HepG2 (cell line): Measurements from ENCODE around the gene CEP128. TPM values are rescaled to one million over a fixed set of nuclear protein-coding genes. Genes with fewer than 3 reads are reported as not detected.

ENCODE experiments used
- ATAC-seq: fragments of 200-7000 bp; cut with Tn5 transposase; 3 replicates; pipeline ENCODE4 v1.9.1; 2020; ENCODE audit warnings: mild to moderate bottlenecking, moderate library complexity
- BruUV-seq: library from RNA; stranded (reverse); fragments of 400-500 nt; replicated peaks from 2 replicates; lab custom pipeline; 2021; lab: Mats Ljungman, UMichigan
- CTCF ChIA-PET: fragments of 300-600 bp; formaldehyde crosslinking; extraction: SDS; loops from one replicate; lab custom pipeline; 2021; ENCODE audit warnings: low total read pairs, inconsistent platforms, low intra/inter-chr PET ratio; lab: Yijun Ruan, JAX
- POLR2A ChIA-PET: fragments of 350-600 bp; sonication (Branson Sonifier 250); formaldehyde crosslinking; loops from one replicate; lab custom pipeline; 2020; ENCODE audit warnings: antibody characterized with exemption, inconsistent platforms; lab: Yijun Ruan, JAX
- DNase-seq: peaks from one replicate; pipeline ENCODE4 v3.0.0-alpha.2; 2015; ENCODE audit warnings: low spot score
- FAIRE-seq: peaks from 3 replicates; lab custom pipeline; 2011; peaks lifted over from hg19 to GRCh38; lab: Jason Lieb, UNC
- H2AFZ ChIP-seq: one replicate; pipeline ENCODE4 v1.6.1; 2011; ENCODE audit warnings: low read length, inconsistent platforms
- H3K27ac ChIP-seq: fragments of 300-600 bp; 3 replicates; pipeline ENCODE4 v1.8.0; 2011; ENCODE audit warnings: mixed run types, mild to moderate bottlenecking, mixed read lengths, low read length, inconsistent platforms; ENCODE audit not compliant: insufficient read depth; ENCODE audit errors: extremely low read length
- H3K27me3 ChIP-seq, 2 experiments: fragments of 200-600 bp in 1 of 2; 2 replicates in 1 of 2; 3 replicates in 1 of 2; pipeline versions ENCODE4 v1.6.0 to v1.8.0; 2011; ENCODE audit warnings: low read length in 2 of 2, mild to moderate bottlenecking in 2 of 2, moderate library complexity in 2 of 2, inconsistent platforms in 1 of 2; ENCODE audit not compliant: insufficient read depth in 2 of 2, control insufficient read depth in 1 of 2
- H3K36me3 ChIP-seq, 2 experiments: fragments of 200-600 bp in 1 of 2; replicated peaks in 1 of 2; 2 replicates in 1 of 2; 3 replicates in 1 of 2; pipeline versions ENCODE4 v1.5.1 to v1.8.0; 2011; ENCODE audit warnings: low read length in 2 of 2, inconsistent platforms in 1 of 2; ENCODE audit not compliant: insufficient read depth in 2 of 2, control insufficient read depth in 1 of 2
- H3K4me1 ChIP-seq: 2 replicates; pipeline ENCODE4 v1.5.1; 2012; ENCODE audit warnings: low read length, inconsistent platforms; ENCODE audit not compliant: insufficient read depth
- H3K4me2 ChIP-seq: 2 replicates; pipeline ENCODE4 v1.6.0; 2011; ENCODE audit warnings: low read depth, low read length, inconsistent platforms
- H3K4me3 ChIP-seq, 3 experiments: fragments of 200-600 bp in 1 of 3; sonication (generic), shearing (Covaris generic) in 1 of 3; replicated peaks in 1 of 3; 2 replicates each; pipeline ENCODE4 v1.5.1; 2011 to 2016; ENCODE audit warnings: low read length in 3 of 3, inconsistent platforms in 2 of 3, low read depth in 2 of 3, mild to moderate bottlenecking in 2 of 3, control low read depth in 1 of 3, mixed read lengths in 1 of 3; ENCODE audit not compliant: insufficient read depth in 1 of 3
- H3K79me2 ChIP-seq: one replicate; pipeline ENCODE4 v1.6.1; 2011; ENCODE audit warnings: low read length, inconsistent platforms; ENCODE audit not compliant: insufficient read depth
- H3K9ac ChIP-seq: 2 replicates; pipeline ENCODE4 v1.6.0; 2011; ENCODE audit warnings: mild to moderate bottlenecking, low read depth, low read length, inconsistent platforms; ENCODE audit not compliant: insufficient read depth
- H3K9me3 ChIP-seq: 2 replicates; pipeline ENCODE4 v1.5.1; 2012; ENCODE audit warnings: mild to moderate bottlenecking, low read length
- H4K20me1 ChIP-seq: 2 replicates; pipeline ENCODE4 v1.6.0; 2011; ENCODE audit warnings: inconsistent platforms, mild to moderate bottlenecking, low read length, moderate library complexity; ENCODE audit not compliant: insufficient read depth
- GATAD1 ChIP-seq: IDR thresholded peaks from 2 replicates; pipeline ENCODE4 v1.6.1; 2016; ENCODE audit warnings: missing genetic modification reagents, missing compliant biosample characterization
- PHF20 ChIP-seq: sonication (generic); formaldehyde crosslinking; IDR thresholded peaks from 2 replicates; pipeline ENCODE4 v1.5.0; 2020; ENCODE audit warnings: mild to moderate bottlenecking, missing genetic modification reagents
- ZBTB1 ChIP-seq: sonication (generic); formaldehyde crosslinking; IDR thresholded peaks from 2 replicates; pipeline ENCODE4 v1.4.0; 2020; ENCODE audit warnings: missing genetic modification reagents, borderline replicate concordance
- ZFAT ChIP-seq: sonication (generic); formaldehyde crosslinking; conservative IDR thresholded peaks from 2 replicates; pipeline ENCODE4 v1.8.1; 2023; ENCODE audit warnings: missing genetic modification reagents, inconsistent platforms
- ZFP1 ChIP-seq: IDR thresholded peaks from 2 replicates; pipeline ENCODE4 v1.6.1; 2016
- in situ Hi-C: cut with HindIII; loops from 2 replicates; pipeline ENCODE4 v1.10.0; 2017; ENCODE audit warnings: low pct_unique_long_range_greater_than_20kb; ENCODE audit not compliant: extremely low pct_ligation_motif_present
- intact Hi-C: fragments of 100-400 bp; cut with micrococcal nuclease; formaldehyde crosslinking; loops from one replicate; pipeline ENCODE4 v1.10.0; 2022; ENCODE audit not compliant: unreplicated experiment
- polyA plus RNA-seq, 8 experiments: library from polyadenylated mRNA; depleted of rRNA in 3 of 8; stranded (reverse) in 7 of 8; unstranded in 1 of 8; fragments of >200 nt; fragmentation: Illumina TruSeq in 4 of 8; extraction: Trizol in 4 of 8; gene quantifications; 2 replicates each; pipeline versions ENCODE4 v1.2.1 to v1.2.3, GENCODE V29; 2011 to 2016; ENCODE audit warnings: low read depth in 4 of 8, missing spikeins in 1 of 8, mixed read lengths in 1 of 8; ENCODE audit not compliant: insufficient read depth in 1 of 8
- total RNA-seq, 5 experiments: library from RNA; depleted of rRNA; stranded (reverse); fragments of >200 nt; fragmentation: Illumina TruSeq; extraction: Trizol; gene quantifications; 2 replicates each; pipeline ENCODE4 v1.2.3, GENCODE V29; 2016; ENCODE audit warnings: low read depth in 1 of 5
- TF ChIP-seq, protein P1 (sequence below): sonication (generic); formaldehyde crosslinking; IDR thresholded peaks from 2 replicates; pipeline ENCODE4 v1.4.0; 2020; ENCODE audit warnings: mild to moderate bottlenecking, missing genetic modification reagents
- TF ChIP-seq, protein P2 (sequence below): IDR thresholded peaks from 2 replicates; pipeline ENCODE4 v1.6.1; 2016; ENCODE audit warnings: low read depth
- TF ChIP-seq, protein P3 (sequence below), 2 experiments: IDR thresholded peaks; 2 replicates each; pipeline ENCODE4 v1.6.1; 2011 to 2012; ENCODE audit warnings: low read length in 2 of 2, borderline replicate concordance in 1 of 2, low read depth in 1 of 2, mild to moderate bottlenecking in 1 of 2, moderate library complexity in 1 of 2

The CEP128 gene
- total and polyA plus RNA-seq, 2 of the 13 experiments (the other 11 are each of a cell fraction or from before 2014, with no cell fraction given): 1.3 to 7.5 TPM

GRCh38 chr14:80519002-80519401 lies 422.5 kb downstream of the CEP128 start:
- H3K79me2 ChIP-seq: no peaks in the 10 kb centered on the region
- in situ Hi-C loops (no loop called here), intact Hi-C loops (no loop called here)
- DNase-seq (no peak), ATAC-seq (no peak), FAIRE-seq (no peak)
- no peak overlapping the region for H3K27ac ChIP-seq
- H3K27me3 ChIP-seq: no peaks in the 10 kb centered on the region
- ChIA-PET POLR2A (no interaction called here), CTCF (no interaction called here)
- H3K4me2 ChIP-seq: no peak overlapping the region
- H2AFZ ChIP-seq: no peak overlapping the region
- H3K9ac ChIP-seq: no peak overlapping the region
- H3K4me3 ChIP-seq: no peak overlapping the region
- no peaks in the 10 kb centered on the region for H3K36me3 ChIP-seq
- no peaks in the 10 kb centered on the region for H3K9me3 ChIP-seq
- H3K4me1 ChIP-seq: no peaks in the 10 kb centered on the region
- BruUV-seq: no TSS peak
- TF ChIP-seq GATAD1 (no peak), PHF20 (CRISPR knock-in tag) (no peak), ZFAT (CRISPR knock-in tag) (no peak), ZFP1 (no peak), ZBTB1 (CRISPR knock-in tag) (no peak)
- TF ChIP-seq, protein P1, sequence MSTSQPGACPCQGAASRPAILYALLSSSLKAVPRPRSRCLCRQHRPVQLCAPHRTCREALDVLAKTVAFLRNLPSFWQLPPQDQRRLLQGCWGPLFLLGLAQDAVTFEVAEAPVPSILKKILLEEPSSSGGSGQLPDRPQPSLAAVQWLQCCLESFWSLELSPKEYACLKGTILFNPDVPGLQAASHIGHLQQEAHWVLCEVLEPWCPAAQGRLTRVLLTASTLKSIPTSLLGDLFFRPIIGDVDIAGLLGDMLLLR (CRISPR knock-in tag): no peak
- TF ChIP-seq, protein P2, sequence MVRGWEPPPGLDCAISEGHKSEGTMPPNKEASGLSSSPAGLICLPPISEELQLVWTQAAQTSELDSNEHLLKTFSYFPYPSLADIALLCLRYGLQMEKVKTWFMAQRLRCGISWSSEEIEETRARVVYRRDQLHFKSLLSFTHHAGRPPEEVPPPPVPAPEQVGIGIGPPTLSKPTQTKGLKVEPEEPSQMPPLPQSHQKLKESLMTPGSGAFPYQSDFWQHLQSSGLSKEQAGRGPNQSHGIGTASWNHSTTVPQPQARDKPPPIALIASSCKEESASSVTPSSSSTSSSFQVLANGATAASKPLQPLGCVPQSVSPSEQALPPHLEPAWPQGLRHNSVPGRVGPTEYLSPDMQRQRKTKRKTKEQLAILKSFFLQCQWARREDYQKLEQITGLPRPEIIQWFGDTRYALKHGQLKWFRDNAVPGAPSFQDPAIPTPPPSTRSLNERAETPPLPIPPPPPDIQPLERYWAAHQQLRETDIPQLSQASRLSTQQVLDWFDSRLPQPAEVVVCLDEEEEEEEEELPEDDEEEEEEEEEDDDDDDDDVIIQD: no peak
- TF ChIP-seq, protein P3, sequence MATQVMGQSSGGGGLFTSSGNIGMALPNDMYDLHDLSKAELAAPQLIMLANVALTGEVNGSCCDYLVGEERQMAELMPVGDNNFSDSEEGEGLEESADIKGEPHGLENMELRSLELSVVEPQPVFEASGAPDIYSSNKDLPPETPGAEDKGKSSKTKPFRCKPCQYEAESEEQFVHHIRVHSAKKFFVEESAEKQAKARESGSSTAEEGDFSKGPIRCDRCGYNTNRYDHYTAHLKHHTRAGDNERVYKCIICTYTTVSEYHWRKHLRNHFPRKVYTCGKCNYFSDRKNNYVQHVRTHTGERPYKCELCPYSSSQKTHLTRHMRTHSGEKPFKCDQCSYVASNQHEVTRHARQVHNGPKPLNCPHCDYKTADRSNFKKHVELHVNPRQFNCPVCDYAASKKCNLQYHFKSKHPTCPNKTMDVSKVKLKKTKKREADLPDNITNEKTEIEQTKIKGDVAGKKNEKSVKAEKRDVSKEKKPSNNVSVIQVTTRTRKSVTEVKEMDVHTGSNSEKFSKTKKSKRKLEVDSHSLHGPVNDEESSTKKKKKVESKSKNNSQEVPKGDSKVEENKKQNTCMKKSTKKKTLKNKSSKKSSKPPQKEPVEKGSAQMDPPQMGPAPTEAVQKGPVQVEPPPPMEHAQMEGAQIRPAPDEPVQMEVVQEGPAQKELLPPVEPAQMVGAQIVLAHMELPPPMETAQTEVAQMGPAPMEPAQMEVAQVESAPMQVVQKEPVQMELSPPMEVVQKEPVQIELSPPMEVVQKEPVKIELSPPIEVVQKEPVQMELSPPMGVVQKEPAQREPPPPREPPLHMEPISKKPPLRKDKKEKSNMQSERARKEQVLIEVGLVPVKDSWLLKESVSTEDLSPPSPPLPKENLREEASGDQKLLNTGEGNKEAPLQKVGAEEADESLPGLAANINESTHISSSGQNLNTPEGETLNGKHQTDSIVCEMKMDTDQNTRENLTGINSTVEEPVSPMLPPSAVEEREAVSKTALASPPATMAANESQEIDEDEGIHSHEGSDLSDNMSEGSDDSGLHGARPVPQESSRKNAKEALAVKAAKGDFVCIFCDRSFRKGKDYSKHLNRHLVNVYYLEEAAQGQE (IDR thresholded peaks at IDR 0.05; ENCODE audit: borderline replicate concordance in 1 of 2, low read depth in 1 of 2, low read length in 2 of 2): no peak
- no peaks in the 10 kb centered on the region for H4K20me1 ChIP-seq
